HEK293 (cell line): ENCODE measurements around the gene C1QTNF4.
A peak's percentile ranks its signal among the peaks of the same experiment; 100 is the strongest.

Source experiments
- CTCF ChIA-PET: fragments of 350-600 bp; formaldehyde crosslinking; extraction: SDS; loops from one replicate; lab custom pipeline; 2021; ENCODE audit warnings: antibody characterized with exemption; lab: Yijun Ruan, JAX
- POLR2A ChIA-PET: fragments of 300-600 bp; formaldehyde crosslinking; extraction: SDS; loops from one replicate; lab custom pipeline; 2020; ENCODE audit warnings: antibody characterized with exemption, inconsistent platforms; lab: Yijun Ruan, JAX
- H3K27ac ChIP-seq: fragments of 200-500 bp; sonication (Bioruptor generic); 2 replicates; pipeline ENCODE4 v1.5.1; 2014; ENCODE audit warnings: low read depth, low read length, control low read depth, inconsistent platforms; ENCODE audit errors: extremely low read depth
- H3K36me3 ChIP-seq, 2 experiments: fragments of 200-500 bp in 1 of 2; sonication (Bioruptor generic) in 1 of 2; 1 replicate in 1 of 2; 2 replicates in 1 of 2; pipeline ENCODE4 v1.5.1; 2014 to 2017; ENCODE audit warnings: inconsistent platforms in 2 of 2, low read length in 2 of 2; ENCODE audit not compliant: control insufficient read depth in 2 of 2, insufficient read depth in 1 of 2
- H3K4me1 ChIP-seq: fragments of 200-500 bp; sonication (Bioruptor generic); 2 replicates; pipeline ENCODE4 v1.5.1; 2014; ENCODE audit warnings: mild to moderate bottlenecking, low read length, inconsistent platforms; ENCODE audit not compliant: control insufficient read depth, insufficient read depth
- H3K4me3 ChIP-seq: 2 replicates; pipeline ENCODE4 v1.5.1; 2011; ENCODE audit warnings: low read depth, mild to moderate bottlenecking, control low read depth, low read length, moderate library complexity
- H3K9me3 ChIP-seq: fragments of 200-500 bp; sonication (Bioruptor generic); 2 replicates; pipeline ENCODE4 v1.5.1; 2014; ENCODE audit warnings: low read depth, low read length, inconsistent platforms; ENCODE audit not compliant: control insufficient read depth, insufficient read depth
- ATF2 ChIP-seq: fragments of 450-650 bp; formaldehyde crosslinking; IDR thresholded peaks from 2 replicates; pipeline ENCODE4 v1.5.1; 2016; ENCODE audit warnings: missing biosample characterization, missing genetic modification characterization, low read depth
- FEZF1 ChIP-seq: fragments of 450-650 bp; formaldehyde crosslinking; IDR thresholded peaks from 2 replicates; pipeline ENCODE4 v1.5.1; 2016; ENCODE audit warnings: missing biosample characterization, missing genetic modification characterization
- GLIS1 ChIP-seq: fragments of 450-650 bp; formaldehyde crosslinking; IDR thresholded peaks from 2 replicates; pipeline ENCODE4 v1.5.1; 2016; ENCODE audit warnings: missing biosample characterization, missing genetic modification characterization
- KLF9 ChIP-seq: fragments of 450-650 bp; formaldehyde crosslinking; IDR thresholded peaks from 2 replicates; pipeline ENCODE4 v1.5.1; 2016; ENCODE audit warnings: missing biosample characterization, missing genetic modification characterization, low read depth
- OVOL3 ChIP-seq: fragments of 450-650 bp; formaldehyde crosslinking; IDR thresholded peaks from 2 replicates; pipeline ENCODE4 v1.5.1; 2016; ENCODE audit warnings: missing biosample characterization, missing genetic modification characterization
- PBX3 ChIP-seq: sonication (generic); formaldehyde crosslinking; IDR thresholded peaks from 2 replicates; pipeline ENCODE4 v1.8.1; 2022; ENCODE audit warnings: mild to moderate bottlenecking, moderate library complexity, missing genetic modification reagents
- PRDM10 ChIP-seq: fragments of 450-650 bp; formaldehyde crosslinking; IDR thresholded peaks from 2 replicates; pipeline ENCODE4 v1.5.1; 2016; ENCODE audit warnings: missing biosample characterization, missing genetic modification characterization
- SCRT1 ChIP-seq: fragments of 450-650 bp; formaldehyde crosslinking; IDR thresholded peaks from 2 replicates; pipeline ENCODE4 v1.5.1; 2016; ENCODE audit warnings: missing biosample characterization, missing genetic modification characterization, borderline replicate concordance
- SP7 ChIP-seq: fragments of 450-650 bp; formaldehyde crosslinking; IDR thresholded peaks from 2 replicates; pipeline ENCODE4 v1.5.1; 2016; ENCODE audit warnings: missing biosample characterization, missing genetic modification characterization
- YY1 ChIP-seq: fragments of 450-650 bp; formaldehyde crosslinking; IDR thresholded peaks from 2 replicates; pipeline ENCODE4 v1.5.1; 2018; ENCODE audit warnings: missing biosample characterization, missing genetic modification characterization
- ZBTB8A ChIP-seq: fragments of 450-650 bp; formaldehyde crosslinking; IDR thresholded peaks from 2 replicates; pipeline ENCODE4 v1.5.1; 2016; ENCODE audit warnings: missing biosample characterization, missing genetic modification characterization
- ZFP69B ChIP-seq: fragments of 450-650 bp; formaldehyde crosslinking; IDR thresholded peaks from 2 replicates; pipeline ENCODE4 v1.5.1; 2016; ENCODE audit warnings: missing biosample characterization, missing genetic modification characterization
- ZNF324 ChIP-seq: fragments of 450-650 bp; formaldehyde crosslinking; IDR thresholded peaks from 2 replicates; pipeline ENCODE4 v1.5.1; 2016; ENCODE audit warnings: missing biosample characterization, missing genetic modification characterization
- ZNF341 ChIP-seq: fragments of 450-650 bp; formaldehyde crosslinking; IDR thresholded peaks from 2 replicates; pipeline ENCODE4; 2016; ENCODE audit warnings: low read depth, missing biosample characterization, missing genetic modification characterization
- ZNF530 ChIP-seq: fragments of 450-650 bp; formaldehyde crosslinking; IDR thresholded peaks from 2 replicates; pipeline ENCODE4 v1.5.1; 2016; ENCODE audit warnings: low read depth, missing biosample characterization, missing genetic modification characterization
- ZNF560 ChIP-seq: fragments of 450-650 bp; formaldehyde crosslinking; IDR thresholded peaks from 2 replicates; pipeline ENCODE4 v1.5.1; 2017; ENCODE audit warnings: missing biosample characterization, missing genetic modification characterization, borderline replicate concordance
- ZNF561 ChIP-seq: fragments of 450-650 bp; IDR thresholded peaks from 2 replicates; pipeline ENCODE4 v1.5.1; 2018; ENCODE audit warnings: missing biosample characterization, missing genetic modification characterization, borderline replicate concordance
- ZNF600 ChIP-seq: fragments of 450-650 bp; formaldehyde crosslinking; IDR thresholded peaks from 2 replicates; pipeline ENCODE4 v1.5.1; 2016; ENCODE audit warnings: missing biosample characterization, missing genetic modification characterization
- ZNF639 ChIP-seq: fragments of 450-650 bp; formaldehyde crosslinking; IDR thresholded peaks from 2 replicates; pipeline ENCODE4 v1.5.1; 2016; ENCODE audit warnings: missing biosample characterization, missing genetic modification characterization
- ZNF843 ChIP-seq: fragments of 450-650 bp; formaldehyde crosslinking; IDR thresholded peaks from 2 replicates; pipeline ENCODE4 v1.5.1; 2016; ENCODE audit warnings: missing biosample characterization, missing genetic modification characterization
- ZXDB ChIP-seq: fragments of 450-650 bp; formaldehyde crosslinking; IDR thresholded peaks from 2 replicates; pipeline ENCODE4 v1.5.1; 2016; ENCODE audit warnings: missing biosample characterization, missing genetic modification characterization
- TF ChIP-seq, protein P1 (sequence below): fragments of 450-650 bp; formaldehyde crosslinking; IDR thresholded peaks from 2 replicates; pipeline ENCODE4 v1.5.1; 2016; ENCODE audit warnings: missing biosample characterization, missing genetic modification characterization
- TF ChIP-seq, protein P2 (sequence below): fragments of 450-650 bp; formaldehyde crosslinking; IDR thresholded peaks from 2 replicates; pipeline ENCODE4 v1.5.1; 2017; ENCODE audit warnings: missing biosample characterization, missing genetic modification characterization

The C1QTNF4 gene

GRCh38 chr11:47573321-47573720 is 20.9 kb downstream of the C1QTNF4 start:
- H3K36me3 ChIP-seq, result peaks cover 8 to 86% of the 10 kb centered on the region in 2 experiments
- POLR2A ChIA-PET, result interaction anchor here (0.6 to 1.4 kb wide), 3 partner anchors 41 to 1729 kb away, joined by 3 to 4 read pairs (median 4); no protein-coding TSS in a partner anchor
- H3K4me1 ChIP-seq, result peaks cover 14% of the 10 kb centered on the region
- TF ChIP-seq ZNF530 (tag by site-specific recombination) (no peak), PBX3 (no peak), OVOL3 (tag by site-specific recombination) (no peak), ZNF639 (tag by site-specific recombination) (no peak), ATF2 (tag by site-specific recombination) (no peak)
- CTCF ChIA-PET, result interaction anchor here (0.6 to 1.4 kb wide), 3 partner anchors 9 to 442 kb away, joined by 3 to 4 read pairs (median 3); no protein-coding TSS in a partner anchor
- peak overlapping the region; percentile 53 for H3K27ac ChIP-seq
- H3K9me3 ChIP-seq, result no peaks in the 10 kb centered on the region
- H3K4me3 ChIP-seq, result no peak overlapping the region

GRCh38 chr11:47572715-47573255 is 21.4 kb downstream of the C1QTNF4 start:
- ChIA-PET CTCF (interaction anchor here (0.7 to 0.8 kb wide), 2 partner anchors 19 to 442 kb away, joined by 3 read pairs; no protein-coding TSS in a partner anchor), POLR2A (interaction anchor here (1.4 kb wide), 1 partner anchor 41 kb away, joined by 4 read pairs; no protein-coding TSS in a partner anchor)
- H3K4me1 ChIP-seq, result peaks cover 14% of the 10 kb centered on the region
- peaks cover 10 to 88% of the 10 kb centered on the region in 2 experiments for H3K36me3 ChIP-seq
- H3K9me3 ChIP-seq, result no peaks in the 10 kb centered on the region
- no peak overlapping the region for H3K4me3 ChIP-seq
- H3K27ac ChIP-seq, result peak overlapping the region; percentile 53
- peak; percentile 94 for TF ChIP-seq ZNF341 (tag by site-specific recombination)
- TF ChIP-seq SCRT1 (tag by site-specific recombination), result no peak
- peak; percentile 82; the same call in 1 of the 2 replicates for TF ChIP-seq ZFP69B (tag by site-specific recombination)
- TF ChIP-seq, protein P1, sequence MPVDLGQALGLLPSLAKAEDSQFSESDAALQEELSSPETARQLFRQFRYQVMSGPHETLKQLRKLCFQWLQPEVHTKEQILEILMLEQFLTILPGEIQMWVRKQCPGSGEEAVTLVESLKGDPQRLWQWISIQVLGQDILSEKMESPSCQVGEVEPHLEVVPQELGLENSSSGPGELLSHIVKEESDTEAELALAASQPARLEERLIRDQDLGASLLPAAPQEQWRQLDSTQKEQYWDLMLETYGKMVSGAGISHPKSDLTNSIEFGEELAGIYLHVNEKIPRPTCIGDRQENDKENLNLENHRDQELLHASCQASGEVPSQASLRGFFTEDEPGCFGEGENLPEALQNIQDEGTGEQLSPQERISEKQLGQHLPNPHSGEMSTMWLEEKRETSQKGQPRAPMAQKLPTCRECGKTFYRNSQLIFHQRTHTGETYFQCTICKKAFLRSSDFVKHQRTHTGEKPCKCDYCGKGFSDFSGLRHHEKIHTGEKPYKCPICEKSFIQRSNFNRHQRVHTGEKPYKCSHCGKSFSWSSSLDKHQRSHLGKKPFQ (tag by site-specific recombination), result 0 out of 2 replicates have a peak, but pooled peaks have one; percentile 26
- peak; percentile 95 for TF ChIP-seq FEZF1 (tag by site-specific recombination)
- TF ChIP-seq, protein P2, sequence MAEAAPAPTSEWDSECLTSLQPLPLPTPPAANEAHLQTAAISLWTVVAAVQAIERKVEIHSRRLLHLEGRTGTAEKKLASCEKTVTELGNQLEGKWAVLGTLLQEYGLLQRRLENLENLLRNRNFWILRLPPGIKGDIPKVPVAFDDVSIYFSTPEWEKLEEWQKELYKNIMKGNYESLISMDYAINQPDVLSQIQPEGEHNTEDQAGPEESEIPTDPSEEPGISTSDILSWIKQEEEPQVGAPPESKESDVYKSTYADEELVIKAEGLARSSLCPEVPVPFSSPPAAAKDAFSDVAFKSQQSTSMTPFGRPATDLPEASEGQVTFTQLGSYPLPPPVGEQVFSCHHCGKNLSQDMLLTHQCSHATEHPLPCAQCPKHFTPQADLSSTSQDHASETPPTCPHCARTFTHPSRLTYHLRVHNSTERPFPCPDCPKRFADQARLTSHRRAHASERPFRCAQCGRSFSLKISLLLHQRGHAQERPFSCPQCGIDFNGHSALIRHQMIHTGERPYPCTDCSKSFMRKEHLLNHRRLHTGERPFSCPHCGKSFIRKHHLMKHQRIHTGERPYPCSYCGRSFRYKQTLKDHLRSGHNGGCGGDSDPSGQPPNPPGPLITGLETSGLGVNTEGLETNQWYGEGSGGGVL (tag by site-specific recombination), result peak; percentile 94
- TF ChIP-seq ZBTB8A (tag by site-specific recombination), result peak; percentile 69
- peak; percentile 72 for TF ChIP-seq ZNF600 (tag by site-specific recombination)
- TF ChIP-seq PRDM10 (tag by site-specific recombination), result peak; percentile 94
- 0 out of 2 replicates have a peak, but pooled peaks have one; percentile 11 for TF ChIP-seq GLIS1
- TF ChIP-seq ZNF560 (tag by site-specific recombination), result no peak
- TF ChIP-seq ZNF561 (tag by site-specific recombination), result peak; percentile 61; the same call in 1 of the 2 replicates
- no peak for TF ChIP-seq YY1 (tag by site-specific recombination)
- TF ChIP-seq SP7 (tag by site-specific recombination), result peak; percentile 68
- peak; percentile 62; the same call in 1 of the 2 replicates for TF ChIP-seq ZXDB (tag by site-specific recombination)
- TF ChIP-seq ZNF843 (tag by site-specific recombination), result peak; percentile 32; the same call in 1 of the 2 replicates
- TF ChIP-seq KLF9 (tag by site-specific recombination), result no peak
- TF ChIP-seq ZNF324 (tag by site-specific recombination), result 0 out of 2 replicates have a peak, but pooled peaks have one; percentile 32
